ENCODE results near the gene SIK3. TPM values are rescaled to one million over a fixed set of nuclear protein-coding genes. Genes with fewer than 3 reads are reported as not detected.

SIK3 gene
- total and polyA plus RNA-seq, 11 donors, result 11.8 to 67.4 (median 38.1) TPM

DNA sequence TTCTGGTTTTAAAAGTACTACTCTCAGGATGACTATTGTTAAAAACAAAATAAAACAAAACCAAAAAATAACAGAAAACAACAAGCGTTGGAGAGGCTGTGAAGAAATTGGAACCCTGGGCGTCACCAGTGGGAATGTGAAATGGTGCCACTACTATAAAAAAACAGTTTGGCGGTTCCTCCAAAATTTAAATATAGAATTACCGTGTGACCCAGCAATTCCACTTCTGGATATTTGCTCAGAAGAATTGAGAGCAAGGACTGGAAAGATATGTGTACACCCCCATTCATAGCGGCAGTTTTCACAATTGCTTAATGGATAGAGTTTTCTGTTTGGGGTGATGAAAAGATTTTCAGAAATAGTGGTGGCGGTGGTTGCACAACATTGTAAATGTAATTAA lies 283.7 kb downstream of the SIK3 start:
- peaks cover 0 to 4% (median 0%) of the 10 kb centered on the region in 12 donors for H3K9me3 ChIP-seq
- H3K27me3 ChIP-seq, result no peaks in the 10 kb centered on the region
- peaks cover 0 to 14% (median 0%) of the 10 kb centered on the region in 12 donors for H3K4me1 ChIP-seq
- no peak overlapping the region for H3K4me3 ChIP-seq
- peak in 1 of 4 donors; percentile 48 for ATAC-seq
- DNase-seq, result no peak
- intact Hi-C loops (cut with DNase I), result no loop called here
- 51 to 72% (median 66%) methylated on average over 6 of the region's 6 CpGs for WGBS, 4 donors
- TF ChIP-seq POLR2A (IDR thresholded peaks at IDR 0.05), result no peak
- TF ChIP-seq, protein P1, sequence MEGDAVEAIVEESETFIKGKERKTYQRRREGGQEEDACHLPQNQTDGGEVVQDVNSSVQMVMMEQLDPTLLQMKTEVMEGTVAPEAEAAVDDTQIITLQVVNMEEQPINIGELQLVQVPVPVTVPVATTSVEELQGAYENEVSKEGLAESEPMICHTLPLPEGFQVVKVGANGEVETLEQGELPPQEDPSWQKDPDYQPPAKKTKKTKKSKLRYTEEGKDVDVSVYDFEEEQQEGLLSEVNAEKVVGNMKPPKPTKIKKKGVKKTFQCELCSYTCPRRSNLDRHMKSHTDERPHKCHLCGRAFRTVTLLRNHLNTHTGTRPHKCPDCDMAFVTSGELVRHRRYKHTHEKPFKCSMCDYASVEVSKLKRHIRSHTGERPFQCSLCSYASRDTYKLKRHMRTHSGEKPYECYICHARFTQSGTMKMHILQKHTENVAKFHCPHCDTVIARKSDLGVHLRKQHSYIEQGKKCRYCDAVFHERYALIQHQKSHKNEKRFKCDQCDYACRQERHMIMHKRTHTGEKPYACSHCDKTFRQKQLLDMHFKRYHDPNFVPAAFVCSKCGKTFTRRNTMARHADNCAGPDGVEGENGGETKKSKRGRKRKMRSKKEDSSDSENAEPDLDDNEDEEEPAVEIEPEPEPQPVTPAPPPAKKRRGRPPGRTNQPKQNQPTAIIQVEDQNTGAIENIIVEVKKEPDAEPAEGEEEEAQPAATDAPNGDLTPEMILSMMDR (IDR thresholded peaks at IDR 0.05), result no peak
- no peaks in the 10 kb centered on the region for H3K36me3 ChIP-seq
- H3K27ac ChIP-seq, result peak overlapping the region in 5 of 12 donors; percentile 8 to 61 (median 34)

DNA sequence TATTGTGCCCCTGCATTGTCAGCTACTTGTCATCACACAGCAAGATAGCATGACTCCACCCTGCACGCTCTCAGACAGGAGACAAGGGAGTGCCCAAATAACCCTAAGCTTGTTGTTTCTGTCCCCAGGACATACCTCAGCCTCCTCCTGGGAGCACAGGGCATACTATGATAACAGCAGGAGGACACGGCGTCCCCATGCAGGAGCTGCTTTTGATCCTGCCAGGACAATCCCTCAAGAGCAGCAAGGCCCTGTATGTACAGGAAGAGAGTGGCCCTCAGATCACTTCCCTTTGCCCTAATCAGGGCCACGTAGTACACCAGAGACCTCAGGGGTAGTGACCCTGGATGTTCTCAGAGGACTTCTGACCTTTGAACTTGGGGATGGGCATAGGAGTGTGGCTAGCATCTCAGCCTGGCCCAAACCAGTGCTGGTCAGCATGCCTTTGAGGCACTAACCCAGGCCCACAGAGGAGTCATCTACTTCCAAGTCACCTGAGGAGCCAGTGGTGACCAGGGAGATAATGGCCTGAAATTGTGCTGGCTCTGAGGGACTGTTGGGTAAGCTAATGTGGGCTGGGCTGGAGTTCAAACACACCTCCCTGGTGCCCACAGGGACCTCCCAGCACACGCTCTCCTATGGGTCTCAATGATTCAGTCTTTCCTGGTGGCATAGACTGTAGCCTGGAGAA lies 284.3 kb downstream of the SIK3 start:
- Histone ChIP-seq H3K27ac (peak overlapping the region in 5 of 12 donors; percentile 8 to 61 (median 34)), H3K9me3 (peaks cover 0 to 4% (median 0%) of the 10 kb centered on the region in 12 donors), H3K4me1 (peaks cover 0 to 14% (median 0%) of the 10 kb centered on the region in 12 donors), H3K4me3 (no peak overlapping the region), H3K36me3 (no peaks in the 10 kb centered on the region), H3K27me3 (no peaks in the 10 kb centered on the region)
- 35 to 63% (median 56%) methylated on average over 4 to 5 of the region's 5 CpGs for WGBS, 4 donors
- DNase-seq (no peak), ATAC-seq (peak; percentile 59 to 75 (median 68))
- intact Hi-C loops (cut with DNase I), result no loop called here
- TF ChIP-seq POLR2A (IDR thresholded peaks at IDR 0.05), result no peak
- TF ChIP-seq, protein P1 (IDR thresholded peaks at IDR 0.05), result no peak

- no peak for DNase-seq
- peak overlapping the region in 1 of 12 donors; percentile 18 for H3K27ac ChIP-seq
- peaks cover 0 to 14% (median 0%) of the 10 kb centered on the region in 12 donors for H3K4me1 ChIP-seq
- no peak for ATAC-seq
- intact Hi-C loops (cut with DNase I), result no loop called here
- H3K27me3 ChIP-seq, result no peaks in the 10 kb centered on the region
- 89 to 100% (median 93%) methylated on average over 1 of the region's 1 CpG for WGBS, 4 donors
- TF ChIP-seq, protein P1 (IDR thresholded peaks at IDR 0.05), result no peak
- no peak for TF ChIP-seq POLR2A (IDR thresholded peaks at IDR 0.05)
- H3K36me3 ChIP-seq, result no peaks in the 10 kb centered on the region
- peaks cover 0 to 4% (median 0%) of the 10 kb centered on the region in 12 donors for H3K9me3 ChIP-seq
- H3K4me3 ChIP-seq, result no peak overlapping the region
These were observed 285.1 kb downstream of the SIK3 start for GRCh38 chr11:116813170-116813569.

- Histone ChIP-seq H3K9me3 (peaks cover 0 to 4% (median 0%) of the 10 kb centered on the region in 12 donors), H3K36me3 (no peaks in the 10 kb centered on the region), H3K4me3 (no peak overlapping the region), H3K27ac (no peak overlapping the region), H3K27me3 (no peaks in the 10 kb centered on the region), H3K4me1 (peaks cover 0 to 14% (median 0%) of the 10 kb centered on the region in 12 donors)
- ATAC-seq (no peak), DNase-seq (no peak)
- 84 to 97% (median 91%) methylated on average over 4 of the region's 4 CpGs for WGBS, 4 donors
- intact Hi-C loops (cut with DNase I), result no loop called here
- TF ChIP-seq, protein P1 (IDR thresholded peaks at IDR 0.05), result no peak
- no peak for TF ChIP-seq POLR2A (IDR thresholded peaks at IDR 0.05)
These were observed 286.1 kb downstream of the SIK3 start for GRCh38 chr11:116812109-116812508.

Measured in heart left ventricle (tissue), 16 donors.